GM19395 (cell line): ENCODE results near the gene AVPI1.
"Not testable (repeated sequence)": the region's sequence is repeated elsewhere in the genome, so short reads cannot be mapped to it uniquely, and the experiment has no call there.

ENCODE experiments used
- ATAC-seq: cut with Tn5 transposase; IDR thresholded peaks from one replicate; pipeline ENCODE4 v1.9.1; 2021; ENCODE audit warnings: mild to moderate bottlenecking, moderate library complexity; ENCODE audit not compliant: unreplicated experiment

AVPI1 gene

DNA sequence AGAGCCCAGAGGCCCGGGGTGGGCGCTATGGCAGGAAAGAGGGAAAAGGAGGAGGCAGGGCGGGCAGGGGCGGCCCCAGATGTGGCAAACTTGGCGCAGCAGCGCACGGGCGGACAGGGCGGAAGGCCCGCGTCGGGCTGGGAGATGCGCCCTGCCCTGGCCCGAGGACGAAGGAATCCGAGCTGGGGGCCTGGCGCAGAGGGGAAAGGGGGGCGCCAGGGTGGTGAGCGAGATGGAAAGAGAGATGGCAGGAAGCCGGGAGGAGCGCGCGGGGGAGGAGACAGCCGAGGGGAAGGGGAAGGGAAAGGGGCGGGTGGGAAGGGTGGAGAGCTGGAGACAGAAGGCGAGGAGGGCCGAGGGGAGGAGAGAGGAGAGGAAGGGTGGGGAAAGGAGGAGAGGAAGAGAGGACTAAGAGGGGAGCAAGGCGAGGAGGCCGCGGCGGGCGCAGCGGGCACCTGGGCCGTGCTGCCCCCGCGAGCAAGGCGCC is 26.3 kb upstream of the AVPI1 start, which contains the start of gene MARVELD1:
TSS of gene MARVELD1 (plus strand) at position 392 of the 487 bp plus-strand sequence. CDS start 147 bp downstream, outside the sequence.
- ATAC-seq, result no peak

DNA sequence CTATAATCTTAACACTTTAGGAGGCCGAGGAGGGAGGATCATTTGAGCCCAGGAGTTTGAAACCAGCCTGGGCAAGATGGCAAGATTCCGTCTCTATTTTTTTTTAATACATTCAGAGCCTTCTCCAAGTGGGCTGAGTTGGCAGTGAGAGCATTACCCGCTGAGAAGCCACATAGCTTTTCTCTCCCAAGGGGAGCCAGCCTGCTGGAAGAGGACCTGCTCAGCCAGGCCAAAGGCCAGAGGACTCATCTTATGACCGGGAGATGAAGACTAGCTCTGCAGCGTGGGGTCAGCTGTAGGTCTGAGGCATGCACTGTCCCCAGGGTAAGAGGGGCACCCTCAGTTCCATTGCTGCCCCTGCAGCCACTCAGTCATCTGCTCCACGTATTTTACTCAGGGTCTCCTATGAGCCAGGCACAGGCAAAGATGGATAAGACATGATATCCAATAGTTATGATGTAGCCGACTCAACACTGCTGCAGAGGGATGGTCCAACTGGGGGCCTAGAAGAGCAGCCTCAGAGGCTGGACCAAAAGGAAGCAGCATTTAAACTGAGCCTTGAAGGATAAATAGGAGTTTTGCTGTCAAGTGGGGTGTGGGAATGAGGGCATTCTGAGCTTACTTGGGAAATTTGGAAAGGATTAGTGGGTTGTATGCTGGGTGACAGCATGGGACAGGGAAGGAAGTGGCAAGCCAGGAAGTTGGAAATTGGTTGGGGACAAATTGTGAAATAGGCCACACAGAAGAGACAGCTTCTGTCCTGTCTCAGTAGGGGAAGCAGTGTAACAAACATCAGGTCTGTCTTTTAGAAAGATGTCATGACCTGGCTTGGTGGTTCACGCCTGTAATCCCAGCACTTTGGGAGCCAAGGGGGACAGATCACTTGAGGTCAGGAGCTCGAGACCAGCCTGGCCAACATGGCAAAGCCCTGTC is 24.9 kb upstream of the AVPI1 start:
- ATAC-seq, result no peak

DNA sequence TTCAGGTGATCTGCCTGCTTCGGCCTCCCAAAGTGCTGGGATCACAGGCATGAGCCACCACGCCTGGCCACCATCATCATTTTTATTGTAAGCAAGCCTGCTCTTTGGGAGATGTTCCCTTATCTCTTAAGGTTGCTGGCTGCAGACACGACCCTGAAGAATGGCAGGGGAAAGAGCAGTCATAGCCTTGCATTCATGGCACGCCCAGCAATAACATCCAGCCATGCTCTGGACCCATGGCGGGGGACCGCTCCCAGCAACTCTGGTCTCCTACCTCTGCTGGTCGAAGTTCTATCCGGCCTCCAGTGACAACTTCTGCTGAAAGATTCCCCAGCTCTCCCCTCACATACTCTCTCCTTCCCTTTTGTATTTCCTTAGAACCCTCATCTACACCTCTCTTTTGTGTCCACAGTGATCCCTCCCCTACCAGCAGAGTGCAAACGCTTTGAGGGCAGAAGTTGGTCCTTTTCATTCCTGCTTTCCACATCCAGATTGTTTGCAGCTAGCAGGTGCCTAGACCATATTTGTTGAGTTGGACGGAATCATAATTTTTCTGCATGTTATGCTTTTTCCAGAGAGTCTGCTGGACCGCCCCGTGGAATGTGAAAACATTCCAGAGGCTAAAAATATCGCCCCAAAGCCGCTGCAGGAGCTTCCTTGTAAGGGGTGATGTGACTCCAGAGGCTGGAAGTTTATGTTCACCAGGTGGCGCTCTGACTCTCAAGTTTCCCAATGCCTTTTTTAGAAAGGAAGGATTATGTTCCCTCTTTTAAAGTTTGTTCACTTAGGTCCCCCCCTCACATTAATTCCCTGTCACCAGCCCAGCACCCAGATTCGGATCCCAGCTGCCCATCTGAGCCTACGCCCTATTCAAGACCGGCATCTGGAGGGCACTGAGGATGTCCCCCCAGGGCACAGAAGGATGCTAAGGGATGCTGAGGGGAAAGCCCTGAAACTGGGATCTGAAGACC is 22.2 kb upstream of the AVPI1 start:
- ATAC-seq, result no peak

DNA sequence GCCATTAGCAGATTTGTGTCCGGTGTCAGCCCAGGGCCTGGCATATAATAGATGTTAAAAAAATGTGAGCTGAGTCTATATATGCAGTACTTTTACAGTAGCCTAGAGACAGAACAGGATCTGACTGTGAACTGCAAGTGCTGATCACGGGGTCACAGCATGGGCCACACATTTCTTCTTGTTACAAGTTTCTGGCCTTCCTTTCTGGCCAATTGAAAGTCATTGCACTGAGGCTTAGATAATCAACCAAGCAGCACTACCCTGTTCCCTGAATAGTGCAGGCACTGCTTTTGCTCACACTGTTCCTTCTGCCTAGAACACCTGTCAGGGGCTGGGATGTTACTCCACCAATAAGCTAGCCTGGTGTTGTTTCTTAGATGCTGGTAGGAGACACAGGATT is 21.1 kb upstream of the AVPI1 start:
- no peak for ATAC-seq

DNA sequence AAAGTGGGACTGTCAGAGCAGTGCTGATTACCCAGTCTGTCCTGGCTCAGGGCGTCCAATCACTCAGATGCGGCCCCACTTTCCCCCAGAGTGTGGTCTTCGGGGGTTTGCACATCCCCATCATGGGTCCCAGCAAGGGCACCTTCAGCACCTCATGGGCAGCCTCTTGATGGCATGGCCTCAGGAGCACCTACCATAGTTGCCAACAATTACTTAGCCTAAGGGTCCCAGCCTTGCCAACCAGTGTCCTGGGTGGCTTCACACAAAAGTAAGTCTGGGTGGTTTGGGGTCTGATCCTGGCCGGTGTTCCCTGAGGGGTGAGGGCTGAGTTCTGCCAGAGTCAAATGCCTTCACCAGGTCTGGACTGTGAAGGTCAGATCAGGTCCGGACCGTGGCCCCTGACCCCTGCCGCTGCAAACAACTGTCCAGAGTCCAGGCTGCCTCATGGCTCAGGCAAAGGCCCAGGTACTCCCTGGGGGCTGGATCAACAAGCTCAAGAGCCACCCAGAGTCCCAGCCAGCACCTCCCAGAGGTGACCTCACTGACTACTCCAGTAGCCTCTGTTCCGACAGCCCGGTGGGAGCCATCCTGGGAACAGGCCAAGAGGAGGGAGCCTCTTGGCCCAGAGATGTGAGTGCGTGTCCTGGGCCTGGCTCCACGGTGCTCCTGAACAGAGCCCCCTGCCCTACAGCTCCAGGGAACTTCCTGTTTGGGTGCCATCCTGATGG is 20.3 kb upstream of the AVPI1 start:
- no peak for ATAC-seq

DNA sequence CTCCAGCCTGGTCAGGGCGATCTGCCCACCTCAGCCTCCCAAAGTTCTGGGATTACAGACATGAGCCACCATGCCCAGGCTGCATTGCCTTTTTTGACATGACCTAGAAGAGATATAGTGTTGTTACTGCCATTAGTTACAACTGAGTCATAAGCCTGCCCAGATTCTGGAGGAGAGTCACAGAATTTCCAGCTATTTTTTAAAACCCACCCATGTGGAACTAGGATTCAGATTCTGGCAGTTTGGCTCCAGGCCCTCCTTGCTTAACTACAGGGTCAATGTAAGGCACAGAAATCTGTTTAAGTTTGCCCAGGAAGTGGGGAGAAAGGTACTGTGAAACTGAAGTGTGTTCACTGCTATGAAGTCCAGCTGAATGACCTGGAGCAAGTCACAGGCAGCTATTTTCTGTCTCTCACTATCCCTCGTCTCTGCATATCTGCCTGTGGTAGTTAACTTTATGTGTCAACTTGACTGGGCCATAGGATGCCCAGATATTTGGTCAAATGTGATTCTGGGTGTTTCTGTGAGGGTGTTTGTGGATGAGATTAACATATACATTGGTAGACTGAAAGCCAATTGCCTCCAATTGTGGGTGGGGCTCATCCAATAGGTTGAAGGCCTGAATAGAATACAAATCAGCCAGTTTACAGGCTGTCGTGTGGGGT is 18.1 kb upstream of the AVPI1 start:
- no peak for ATAC-seq

DNA sequence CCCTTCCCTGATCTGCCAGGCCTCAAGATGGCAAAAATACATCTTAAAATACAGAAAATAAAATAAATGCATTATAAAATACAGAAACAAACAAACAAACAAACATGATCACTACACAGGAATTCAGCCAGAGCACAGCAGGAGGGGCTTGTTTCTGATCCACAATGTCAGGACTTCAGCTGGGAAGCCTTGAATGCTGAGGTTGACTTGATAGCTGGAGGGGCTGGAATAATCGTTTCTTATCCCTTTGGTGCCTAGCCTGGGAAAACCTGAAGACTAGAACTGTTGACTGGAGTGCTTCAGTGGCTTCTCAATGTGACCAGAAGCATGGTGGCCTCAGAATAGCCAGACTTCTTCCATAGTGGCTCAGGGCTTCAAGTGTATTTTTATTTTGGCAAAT is 17.3 kb upstream of the AVPI1 start:
- no peak for ATAC-seq

DNA sequence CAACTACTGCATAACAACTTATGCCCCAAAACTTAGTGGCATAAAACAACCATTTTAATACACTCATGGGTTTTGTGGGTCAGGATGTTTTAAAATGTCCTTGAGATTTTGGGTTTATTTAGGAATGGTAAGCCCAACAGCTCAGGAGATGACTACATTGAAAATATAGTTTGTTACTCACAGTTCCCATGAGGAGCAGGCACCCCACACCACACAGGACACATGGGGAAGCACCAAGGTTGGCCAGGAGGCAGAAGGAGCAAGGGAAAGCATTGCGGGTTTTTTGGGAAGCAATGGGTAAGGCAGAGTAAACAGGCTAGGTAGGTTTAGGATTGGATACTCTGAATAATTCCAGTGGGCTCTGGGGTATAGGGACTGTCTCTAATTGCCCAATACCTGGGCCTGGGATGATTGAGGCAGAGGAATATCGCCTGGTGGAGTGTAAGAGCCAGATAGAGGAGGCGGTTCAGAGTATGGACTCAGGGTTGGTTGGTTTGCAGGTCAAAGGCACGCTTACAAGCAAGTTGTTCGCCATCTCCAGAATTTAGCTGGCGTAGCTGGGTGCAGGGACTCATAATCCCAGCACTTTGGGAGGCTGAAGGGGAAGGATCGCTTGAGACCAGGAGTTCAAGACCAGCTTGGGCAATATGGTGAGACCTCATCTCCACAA is 16.5 kb upstream of the AVPI1 start:
- no peak for ATAC-seq

DNA sequence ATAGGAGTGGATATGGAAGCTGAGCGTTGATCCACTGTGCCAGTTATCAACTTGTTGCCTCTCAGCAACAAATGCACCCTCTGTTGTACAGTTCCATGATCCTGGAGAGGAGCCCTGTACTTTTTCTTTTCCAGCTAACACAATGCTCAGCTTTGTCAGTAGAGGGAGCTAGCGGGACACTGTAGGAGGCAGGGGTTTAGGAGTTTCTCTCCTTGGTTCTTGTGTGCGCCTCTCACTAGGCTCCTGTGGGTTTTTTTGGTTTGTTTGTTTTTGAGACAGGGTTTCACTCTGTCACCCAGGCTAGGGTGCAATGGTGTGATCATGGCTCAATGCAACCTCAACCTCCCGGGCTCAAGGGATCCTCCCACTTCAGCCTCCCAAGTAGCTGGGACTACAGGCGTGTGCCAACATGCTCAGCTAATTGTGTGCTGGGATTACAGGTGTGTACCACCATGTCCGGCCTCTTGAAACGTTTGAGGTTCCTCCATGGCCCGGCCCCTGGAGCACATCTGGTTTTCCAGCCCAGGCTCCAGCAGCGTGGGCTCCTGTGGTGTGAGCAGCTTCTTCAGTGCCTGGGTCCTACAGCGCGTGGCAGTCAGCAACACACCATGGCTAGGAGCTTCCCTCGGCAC is 14.5 kb upstream of the AVPI1 start:
- ATAC-seq, result peak; percentile 74

DNA sequence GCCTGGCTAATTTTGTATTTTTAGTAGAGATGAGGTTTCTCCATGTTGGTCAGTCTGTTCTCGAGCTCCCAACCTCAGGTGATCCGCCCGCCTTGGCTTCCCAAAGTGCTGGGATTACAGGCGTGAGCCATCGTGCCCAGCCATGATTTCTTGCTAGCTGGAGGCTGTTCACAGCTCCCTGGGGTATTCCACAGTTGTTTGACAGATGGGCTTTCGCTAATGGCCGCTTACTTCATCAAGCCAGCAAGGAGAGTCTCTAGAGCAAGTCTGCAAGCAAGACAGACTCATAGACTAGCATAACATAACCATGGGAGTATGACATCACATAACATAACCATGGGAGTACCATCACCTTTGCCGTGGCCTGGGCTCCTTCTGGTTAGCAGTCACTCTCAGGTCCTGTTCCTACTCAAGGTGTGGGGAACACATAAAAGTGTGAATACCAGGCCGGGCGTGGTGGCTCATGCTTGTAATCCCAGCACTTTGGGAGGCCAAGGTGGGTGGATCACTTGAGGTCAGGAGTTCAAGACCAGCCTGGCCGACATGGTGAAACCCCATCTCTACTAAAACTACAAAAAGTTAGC is 11.1 kb upstream of the AVPI1 start:
- ATAC-seq, result not testable (repeated sequence)

DNA sequence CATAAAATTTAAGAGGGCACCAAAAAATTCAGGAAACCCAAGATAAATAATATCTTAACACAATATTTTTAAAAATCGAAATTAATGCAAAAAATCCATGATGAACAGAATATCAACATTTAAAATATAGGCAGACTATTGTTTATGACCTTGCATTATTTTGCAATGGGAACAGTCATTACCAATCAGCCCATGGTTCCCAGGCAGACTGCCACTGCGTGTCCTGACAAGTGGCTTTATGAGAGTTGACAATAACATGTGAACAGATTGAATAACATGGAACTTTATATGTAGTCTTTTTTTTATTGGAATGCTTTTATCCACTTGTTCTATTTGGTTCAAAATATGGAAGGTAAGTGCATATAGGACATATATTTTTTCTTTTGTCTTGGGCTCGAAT is 3.1 kb upstream of the AVPI1 start:
- no peak for ATAC-seq

DNA sequence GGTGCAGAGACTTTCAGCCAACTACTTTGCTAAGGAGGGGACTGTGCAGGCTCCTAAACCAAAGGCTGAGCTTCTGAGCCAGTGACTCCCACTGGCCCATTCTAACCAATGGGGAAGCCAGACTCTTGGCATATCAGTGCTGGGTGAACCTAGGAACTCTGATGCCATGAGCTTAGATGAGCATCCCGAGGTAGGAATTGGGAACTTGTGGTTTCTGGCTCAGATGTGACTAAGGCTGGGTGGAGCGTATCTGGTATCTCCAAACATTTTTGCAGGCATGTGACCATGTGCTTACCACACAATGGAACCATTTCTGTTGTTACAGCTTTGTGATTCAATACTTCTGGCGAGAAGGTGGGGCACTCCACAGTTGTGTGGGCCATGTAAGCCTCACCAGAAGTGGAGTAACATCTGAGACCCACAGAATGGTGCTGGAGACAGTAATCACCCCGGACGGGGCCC is 2.5 kb upstream of the AVPI1 start:
- no peak for ATAC-seq

DNA sequence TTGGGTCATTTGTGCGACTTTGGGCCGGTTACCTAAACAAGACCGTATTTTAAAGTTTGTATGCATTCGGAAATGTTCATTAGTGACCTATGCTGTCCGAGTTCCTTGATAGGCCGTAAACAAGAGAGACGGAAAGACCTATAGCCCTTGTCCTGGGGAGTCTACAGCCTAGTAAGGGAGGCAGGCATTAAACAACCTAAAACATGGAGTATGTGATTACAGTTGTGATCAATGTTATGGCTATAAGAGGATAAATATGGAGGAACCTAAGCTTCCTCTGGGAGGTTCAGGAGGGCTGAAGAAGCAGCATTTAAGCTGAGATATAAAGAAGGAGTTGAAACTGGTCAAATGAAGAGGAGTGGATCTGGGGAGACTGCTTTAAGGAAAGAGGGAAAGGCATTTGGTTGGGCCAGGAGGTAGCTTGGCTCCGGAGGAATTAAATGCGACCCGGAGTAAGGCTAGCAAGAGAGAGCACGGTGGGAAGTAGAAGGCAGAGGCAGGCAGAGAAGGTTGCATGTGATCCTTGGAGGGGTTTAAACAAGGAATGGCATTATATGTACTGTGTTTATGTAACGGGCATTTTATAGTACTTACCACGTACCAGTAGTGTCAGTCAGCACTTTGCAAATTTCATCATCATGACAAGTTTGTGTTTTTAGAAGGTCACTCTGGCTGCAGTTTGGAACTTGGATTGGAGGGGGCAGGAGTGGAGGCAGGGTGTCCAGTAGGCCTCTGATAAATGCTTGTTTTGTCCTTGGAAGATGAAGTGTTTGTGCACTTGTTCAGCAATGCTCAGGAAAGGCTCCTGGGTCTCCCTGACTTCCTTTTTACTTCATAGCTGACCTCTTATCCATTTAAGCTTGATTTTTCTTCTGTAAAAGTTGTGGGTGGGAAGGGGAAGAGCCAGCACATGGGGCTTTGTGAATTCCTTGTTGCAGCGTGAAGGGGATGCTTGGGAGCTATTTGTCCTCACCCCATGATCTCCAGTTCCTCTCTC is 1.0 kb upstream of the AVPI1 start:
- no peak for ATAC-seq

DNA sequence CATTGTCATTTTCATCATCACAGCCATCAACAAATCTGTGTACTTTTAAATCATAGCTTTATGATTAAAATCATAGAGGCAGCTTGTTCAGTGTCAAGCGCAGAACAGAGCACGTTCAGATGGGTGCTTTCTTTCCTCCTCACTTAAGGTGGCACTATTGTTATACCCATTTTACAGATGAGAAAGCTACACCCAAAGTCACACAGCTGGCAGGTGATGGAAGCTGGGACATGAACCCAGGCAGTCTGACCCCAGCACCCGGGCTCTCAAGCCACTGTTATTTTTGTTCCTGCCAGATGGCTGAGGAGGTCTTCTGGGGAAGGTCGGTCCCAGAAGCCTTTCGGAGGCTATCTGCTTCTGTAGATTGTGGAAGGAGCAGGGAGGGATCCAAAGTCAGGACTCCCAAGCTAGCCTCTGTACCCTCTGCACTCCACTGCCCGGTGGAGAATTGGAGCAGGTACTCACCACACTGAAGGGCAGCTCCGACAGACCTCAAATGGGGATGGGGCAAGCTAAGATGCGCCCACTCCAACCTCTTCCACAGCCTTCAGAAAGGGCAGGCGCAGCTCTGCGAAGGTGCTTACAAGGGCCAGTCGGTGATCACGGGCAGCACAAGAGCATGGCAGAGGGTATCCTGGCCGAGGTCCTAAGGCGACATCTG is 610 bp downstream of the AVPI1 start:
- peak; percentile 36 for ATAC-seq

DNA sequence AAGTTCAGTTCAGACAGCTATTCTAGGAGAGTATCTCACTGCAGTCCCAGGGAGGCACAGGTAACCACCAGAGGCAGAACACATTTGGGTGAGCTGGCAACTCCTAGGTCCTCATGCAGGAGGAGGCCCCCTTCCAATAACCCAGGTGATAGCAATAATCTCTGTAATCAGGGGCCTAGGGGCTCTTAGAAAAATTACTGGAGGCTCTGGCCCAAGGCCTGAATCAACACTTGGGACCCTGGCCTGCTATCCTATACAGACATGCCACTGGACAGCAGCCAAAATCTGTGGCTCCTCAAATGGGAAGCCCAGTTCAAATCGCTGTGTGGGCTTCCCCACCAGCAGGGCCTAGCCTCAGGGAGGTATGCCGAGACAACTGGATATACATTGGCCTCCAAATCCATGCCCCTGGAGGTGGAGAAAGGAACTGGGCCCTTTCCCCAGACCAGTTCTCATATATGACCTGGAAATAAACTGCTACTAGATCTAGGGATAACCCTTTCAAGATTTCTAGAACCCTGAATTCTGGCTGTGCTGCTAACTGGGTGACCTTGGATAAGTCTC is 1.6 kb downstream of the AVPI1 start:
- ATAC-seq, result no peak

DNA sequence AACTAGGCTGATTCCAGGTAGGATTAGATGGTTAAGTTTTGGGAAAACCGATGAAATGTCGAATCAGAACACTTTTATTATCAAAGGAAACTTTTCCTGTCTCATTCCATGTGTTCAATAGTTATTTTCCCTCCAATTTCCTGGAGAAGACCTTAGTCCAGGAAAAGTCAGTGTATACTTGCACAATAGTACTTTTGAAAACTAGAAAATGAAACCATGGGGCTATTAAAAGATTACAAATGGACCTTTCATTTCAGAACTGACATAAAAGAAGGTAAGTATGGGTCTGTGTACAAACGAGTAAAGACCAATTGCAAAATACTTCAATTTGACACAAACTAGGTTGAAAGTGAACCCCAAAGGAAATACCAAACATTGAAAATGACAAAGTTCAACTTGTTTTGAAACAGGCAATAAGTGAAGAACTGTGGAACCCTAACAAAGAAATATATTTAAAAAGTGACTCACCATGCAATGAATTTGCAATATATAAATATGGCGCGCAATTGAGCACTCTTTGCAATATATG is 2.1 kb downstream of the AVPI1 start:
- no peak for ATAC-seq
